ENCODE data around the gene GSK3B. TPM values are rescaled to one million over a fixed set of nuclear protein-coding genes. Genes with fewer than 3 reads are reported as not detected.
"Not testable (repeated sequence)": the region's sequence is repeated elsewhere in the genome, so short reads cannot be mapped to it uniquely, and the experiment has no call there.

GSK3B gene
- total RNA-seq, 1 donor from 2014 or later = 11.8 TPM

- no peak overlapping the region for H3K4me3 ChIP-seq
- intact Hi-C loops (cut with DNase I) = loop anchor here (10.0 kb wide), 1 partner anchor 656 kb away; no protein-coding TSS in a partner anchor
- no peaks in the 10 kb centered on the region for H3K4me1 ChIP-seq
- no peak for DNase-seq (ENCODE audit: low spot score in 2 of 2)
- TF ChIP-seq CTCF (IDR thresholded peaks at IDR 0.05) = no peak
- no peaks in the 10 kb centered on the region for H3K27me3 ChIP-seq
- H3K36me3 ChIP-seq = no peaks in the 10 kb centered on the region
- H3K9me3 ChIP-seq = no peaks in the 10 kb centered on the region
- H3K27ac ChIP-seq = no peak overlapping the region
These were observed 195.6 kb downstream of the GSK3B start for GRCh38 chr3:119898478-119899191.

- no peaks in the 10 kb centered on the region for H3K9me3 ChIP-seq
- no peak for DNase-seq (ENCODE audit: low spot score in 2 of 2)
- TF ChIP-seq CTCF (IDR thresholded peaks at IDR 0.05) = no peak
- H3K27me3 ChIP-seq = no peaks in the 10 kb centered on the region
- no peaks in the 10 kb centered on the region for H3K4me1 ChIP-seq
- intact Hi-C loops (cut with DNase I) = loop anchor here (5.0 to 10.0 kb wide), 3 partner anchors 198 to 661 kb away; partner anchors contain the start of gene GSK3B
- H3K27ac ChIP-seq = no peak overlapping the region
- no peak overlapping the region for H3K4me3 ChIP-seq
- peaks cover 0 to 4% of the 10 kb centered on the region in 2 donors for H3K36me3 ChIP-seq
These were observed 200.1 kb downstream of the GSK3B start for GRCh38 chr3:119894195-119894594.

- no peaks in the 10 kb centered on the region for H3K27me3 ChIP-seq
- intact Hi-C loops (cut with DNase I) = loop anchor here (2.0 to 10.0 kb wide), 4 partner anchors 199 to 661 kb away; partner anchors contain the start of gene GSK3B
- no peaks in the 10 kb centered on the region for H3K4me1 ChIP-seq
- no peak for DNase-seq (ENCODE audit: low spot score in 2 of 2)
- H3K9me3 ChIP-seq = no peaks in the 10 kb centered on the region
- no peak overlapping the region for H3K27ac ChIP-seq
- H3K4me3 ChIP-seq = no peak overlapping the region
- TF ChIP-seq CTCF (IDR thresholded peaks at IDR 0.05) = no peak
- peaks cover 0 to 4% of the 10 kb centered on the region in 2 donors for H3K36me3 ChIP-seq
These were observed 200.5 kb downstream of the GSK3B start for GRCh38 chr3:119893769-119894168.

DNA sequence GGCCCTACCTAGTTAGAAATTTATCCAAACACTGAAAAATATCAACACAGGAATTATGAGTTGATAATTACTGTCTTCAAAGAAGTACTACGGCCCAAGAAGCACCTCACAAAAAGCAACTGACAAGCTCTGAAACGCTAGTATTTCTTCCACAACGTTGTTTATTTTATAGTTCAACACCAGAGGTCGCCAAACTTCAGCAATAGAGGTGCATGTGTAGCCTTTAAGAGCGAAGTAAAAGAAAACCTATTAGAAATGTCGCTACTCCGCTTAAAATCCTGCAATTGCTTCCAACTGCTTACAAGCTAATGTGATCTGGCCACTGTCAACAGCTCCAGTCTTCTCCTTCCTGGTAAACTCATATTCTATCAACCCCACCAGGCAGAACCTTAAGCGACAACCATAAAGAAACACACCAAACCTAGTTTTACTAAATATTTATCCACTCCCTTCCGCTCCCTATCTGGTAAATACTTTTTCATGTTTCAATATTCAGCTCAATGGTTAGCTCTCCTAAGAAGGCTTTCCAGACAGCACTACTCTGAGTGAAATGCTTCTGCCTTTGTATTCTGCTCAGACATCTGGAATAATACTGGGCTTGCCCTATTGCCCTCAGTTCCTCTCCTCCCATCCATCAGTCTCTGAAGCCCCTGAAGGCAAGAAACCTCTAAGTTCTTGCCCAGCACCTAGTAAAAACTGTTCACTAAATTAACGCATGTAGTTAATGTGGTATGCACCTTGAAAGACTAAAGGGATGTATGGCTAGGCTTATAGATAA lies 202.1 kb downstream of the GSK3B start:
- H3K4me3 ChIP-seq = no peak overlapping the region
- no peak overlapping the region for H3K27ac ChIP-seq

DNA sequence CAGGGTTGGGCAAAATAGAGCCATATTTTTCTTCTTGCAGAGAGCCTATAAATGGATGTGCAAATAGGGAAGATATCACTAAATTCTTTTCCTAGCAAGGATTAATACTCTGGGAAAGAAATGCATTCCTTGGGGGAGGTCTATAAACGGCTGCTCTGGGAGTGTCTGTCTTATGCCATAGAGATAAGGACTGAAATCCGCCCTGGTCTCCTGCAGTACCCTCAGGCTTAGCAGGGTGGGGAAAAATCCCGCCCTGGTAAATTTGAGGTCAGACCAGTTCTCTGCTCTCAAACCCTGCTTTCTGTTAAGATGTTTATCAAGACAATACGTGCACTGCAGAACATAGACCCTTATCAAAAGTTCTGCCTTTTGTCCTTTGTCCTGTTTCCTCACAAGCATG lies 205.6 kb downstream of the GSK3B start:
- H3K27ac ChIP-seq; H3K36me3 ChIP-seq; intact Hi-C loops (cut with DNase I); H3K27me3 ChIP-seq; DNase-seq (ENCODE audit: low spot score in 2 of 2); H3K4me3 ChIP-seq; H3K4me1 ChIP-seq; H3K9me3 ChIP-seq: not testable (repeated sequence)

More for the DNA sequence above, 202.1 kb downstream of the GSK3B start:
- TF ChIP-seq CTCF (IDR thresholded peaks at IDR 0.05) = peak; percentile 65 to 81 (median 66)
- Histone ChIP-seq H3K36me3 (peaks cover 0 to 4% of the 10 kb centered on the region in 2 donors), H3K4me1 (no peaks in the 10 kb centered on the region), H3K27me3 (no peaks in the 10 kb centered on the region), H3K9me3 (peaks cover 0 to 9% of the 10 kb centered on the region in 2 donors)
- intact Hi-C loops (cut with DNase I) = loop anchor here (2.0 to 10.0 kb wide), 4 partner anchors 200 to 663 kb away; partner anchors contain the start of gene GSK3B
- no peak for DNase-seq (ENCODE audit: low spot score in 2 of 2)

All from ascending aorta (tissue), 2 donors.